K562 (cell line): ENCODE measurements around the gene PRLH. TPM values are rescaled to one million over a fixed set of nuclear protein-coding genes. Genes with fewer than 3 reads are reported as not detected.

ENCODE experiments used
- ATAC-seq: fragments of 200-7000 bp; cut with Tn5 transposase; 3 replicates; pipeline ENCODE4 v1.9.1; 2020; ENCODE audit warnings: moderate library complexity
- BruUV-seq: library from RNA; stranded (reverse); fragments of 400-500 nt; replicated peaks from 2 replicates; lab custom pipeline; 2021; lab: Mats Ljungman, UMichigan
- CTCF ChIA-PET: fragments of 300-600 bp; formaldehyde crosslinking; extraction: SDS; loops from one replicate; lab custom pipeline; 2021; ENCODE audit warnings: low intra/inter-chr PET ratio; lab: Yijun Ruan, JAX
- POLR2A ChIA-PET: fragments of 300-600, 350-650 bp; sonication (Branson Sonifier 250); formaldehyde crosslinking; extraction: SDS; loops from one replicate; lab custom pipeline; 2021; ENCODE audit warnings: antibody characterized with exemption, inconsistent platforms; lab: Yijun Ruan, JAX
- DNase-seq, 4 experiments: peaks; one replicate each; pipeline versions ENCODE4 v3.0.0 to v3.0.0-alpha.2; 2011 to 2018; ENCODE audit warnings: low spot score in 3 of 4, mixed read lengths in 3 of 4; ENCODE audit errors: extremely low read depth in 1 of 4
- FAIRE-seq: peaks from 2 replicates; lab custom pipeline; 2011; peaks lifted over from hg19 to GRCh38; lab: Jason Lieb, UNC
- H2AFZ ChIP-seq: 2 replicates; pipeline ENCODE4 v1.6.0; 2011; ENCODE audit warnings: low read depth, low read length, control low read depth, inconsistent platforms
- H3K27ac ChIP-seq: fragments of 200-600 bp; 3 replicates; pipeline ENCODE4 v1.8.0; 2011; ENCODE audit warnings: low read depth, mild to moderate bottlenecking, control low read depth, inconsistent platforms, low read length, moderate library complexity, mixed read lengths; ENCODE audit errors: extremely low read depth
- H3K27me3 ChIP-seq, 2 experiments: fragments of 300-600 bp in 1 of 2; 2 replicates in 1 of 2; 3 replicates in 1 of 2; pipeline versions ENCODE4 v1.6.0 to v1.8.0; 2011; ENCODE audit warnings: inconsistent platforms in 2 of 2, low read length in 2 of 2, mild to moderate bottlenecking in 1 of 2, mixed read lengths in 1 of 2, moderate library complexity in 1 of 2; ENCODE audit not compliant: control insufficient read depth in 2 of 2, insufficient read depth in 2 of 2
- H3K36me3 ChIP-seq: fragments of 300-600 bp; 3 replicates; pipeline ENCODE4 v1.8.0; 2011; ENCODE audit warnings: mild to moderate bottlenecking, low read length, inconsistent platforms; ENCODE audit not compliant: control insufficient read depth, insufficient read depth
- H3K4me1 ChIP-seq, 2 experiments: fragments of 200-600 bp in 1 of 2; replicated peaks in 1 of 2; 2 replicates in 1 of 2; 3 replicates in 1 of 2; pipeline versions ENCODE4 v1.5.1 to v1.8.0; 2011; ENCODE audit warnings: inconsistent platforms in 2 of 2, low read length in 2 of 2, mild to moderate bottlenecking in 1 of 2, mixed read lengths in 1 of 2, moderate library complexity in 1 of 2; ENCODE audit not compliant: control insufficient read depth in 2 of 2, insufficient read depth in 2 of 2
- H3K4me2 ChIP-seq: 2 replicates; pipeline ENCODE4 v1.6.1; 2011; ENCODE audit warnings: low read length, control low read depth, inconsistent platforms, mixed read lengths; ENCODE audit not compliant: insufficient read depth
- H3K4me3 ChIP-seq: fragments of 200-600 bp; sonication (generic), shearing (Covaris generic); 2 replicates; pipeline ENCODE4 v1.5.1; 2016; ENCODE audit warnings: control low read depth, inconsistent platforms
- H3K79me2 ChIP-seq: fragments of 200-600 bp; 3 replicates; pipeline ENCODE4 v1.8.0; 2011; ENCODE audit warnings: low read length, inconsistent platforms; ENCODE audit not compliant: control insufficient read depth, insufficient read depth
- H3K9ac ChIP-seq, 2 experiments: 2 replicates each; pipeline versions ENCODE4 v1.6.0 to v1.6.1; 2011; ENCODE audit warnings: low read depth in 2 of 2, low read length in 2 of 2, control low read depth in 1 of 2, inconsistent platforms in 1 of 2, mild to moderate bottlenecking in 1 of 2, mixed read lengths in 1 of 2; ENCODE audit not compliant: insufficient read depth in 1 of 2
- H3K9me1 ChIP-seq: one replicate; pipeline ENCODE4 v1.6.0; 2011; ENCODE audit warnings: inconsistent platforms, mild to moderate bottlenecking, low read length, moderate library complexity; ENCODE audit not compliant: control insufficient read depth, insufficient read depth
- H3K9me3 ChIP-seq: replicated peaks from 2 replicates; pipeline ENCODE4 v1.5.1; 2011; ENCODE audit warnings: low read depth, low read length, inconsistent platforms; ENCODE audit not compliant: control insufficient read depth, insufficient read depth
- H4K20me1 ChIP-seq: replicated peaks from 2 replicates; pipeline ENCODE4 v1.6.1; 2011; ENCODE audit warnings: low read length, inconsistent platforms, mixed read lengths; ENCODE audit not compliant: control insufficient read depth, insufficient read depth
- ARNT ChIP-seq, 2 experiments: fragments of 450-650 bp; IDR thresholded peaks; 2 replicates each; pipeline ENCODE4 v1.6.1; 2016; ENCODE audit warnings: mild to moderate bottlenecking in 1 of 2
- BMI1 ChIP-seq: fragments of 150-350 bp; IDR thresholded peaks from 2 replicates; pipeline ENCODE4 v1.6.1; 2014; ENCODE audit warnings: low read length
- CREBBP ChIP-seq: IDR thresholded peaks from one replicate; pipeline ENCODE4 v1.6.1; 2012; ENCODE audit warnings: low read depth, mild to moderate bottlenecking, control low read depth, inconsistent platforms, low read length
- ESRRA ChIP-seq: fragments of 450-650 bp; IDR thresholded peaks from 2 replicates; pipeline ENCODE4 v1.6.1; 2014; ENCODE audit warnings: low read depth, mild to moderate bottlenecking, moderate library complexity, borderline replicate concordance
- HMG20B ChIP-seq: fragments of 250-450 bp; sonication (Bioruptor Pico); IDR thresholded peaks from 2 replicates; pipeline ENCODE4 v1.5.0; 2021; ENCODE audit warnings: mild to moderate bottlenecking
- HMGXB4 ChIP-seq: sonication (generic); formaldehyde crosslinking; IDR thresholded peaks from 2 replicates; pipeline ENCODE4 v1.8.1; 2023; ENCODE audit warnings: mild to moderate bottlenecking, missing genetic modification reagents
- MECOM ChIP-seq: fragments of 250-450 bp; sonication (Bioruptor Pico); IDR thresholded peaks from 2 replicates; pipeline ENCODE4 v1.8.0; 2022; ENCODE audit warnings: inconsistent platforms
- MEIS2 ChIP-seq: fragments of 450-650 bp; IDR thresholded peaks from 2 replicates; pipeline ENCODE4 v1.6.1; 2014; ENCODE audit warnings: mild to moderate bottlenecking; ENCODE audit not compliant: partially characterized antibody
- SMAD1 ChIP-seq: fragments of 150-350 bp; IDR thresholded peaks from 2 replicates; pipeline ENCODE4 v1.6.1; 2014; ENCODE audit warnings: low read length, low read depth; ENCODE audit not compliant: partially characterized antibody
- STAT5A ChIP-seq: IDR thresholded peaks from 2 replicates; pipeline ENCODE4 v1.6.1; 2012; ENCODE audit warnings: low read length, inconsistent platforms, borderline replicate concordance
- STAT5B ChIP-seq: fragments of 250-450 bp; sonication (Bioruptor Pico); IDR thresholded peaks from 2 replicates; pipeline ENCODE4 v1.8.0; 2021; ENCODE audit warnings: mild to moderate bottlenecking, inconsistent platforms
- ZNF175 ChIP-seq: fragments of 200-800 bp; sonication (Bioruptor generic); IDR thresholded peaks from 2 replicates; pipeline ENCODE4 v1.6.1; 2016; ENCODE audit warnings: low read depth, mild to moderate bottlenecking, missing genetic modification characterization, missing compliant biosample characterization
- WGBS: fragments of 100-300 bp; shearing (Covaris generic); methylation state at CpG from one replicate; pipeline ENCODE4 v1.1.6; 2016; ENCODE audit warnings: low coverage, mixed read lengths; ENCODE audit not compliant: insufficient coverage; ENCODE audit errors: missing lambda C conversion rate; 5-methylcytosine and 5-hydroxymethylcytosine counted together
- in situ Hi-C: fragments of 300-500 bp; cut with MboI; formaldehyde crosslinking; loops from 4 replicates; pipeline ENCODE4 v1.15.0; 2018; ENCODE audit warnings: inconsistent platforms, mixed read lengths
- intact Hi-C: fragments of 100-400 bp; cut with micrococcal nuclease; formaldehyde crosslinking; loops from 2 replicates; pipeline ENCODE4 v1.14.2; 2022
- polyA plus RNA-seq, 8 experiments: library from polyadenylated mRNA; depleted of rRNA in 4 of 8; stranded (reverse) in 5 of 8; unstranded in 3 of 8; fragments of >200 nt; fragmentation: Nextera tagmentation in 2 of 8; fragmentation: Illumina TruSeq in 1 of 8; extraction: Ambion mirVana in 2 of 8; extraction: Trizol in 1 of 8; gene quantifications; 2 replicates each; pipeline versions ENCODE4 v1.2.1 to v1.2.3, GENCODE V29; 2011 to 2014; ENCODE audit warnings: inconsistent platforms in 1 of 8, missing spikeins in 1 of 8
- total RNA-seq, 7 experiments: library from RNA; depleted of rRNA in 6 of 7; stranded (reverse); fragments of >200 nt in 6 of 7; fragmentation: Illumina TruSeq in 2 of 7; extraction: Trizol in 2 of 7; gene quantifications; 2 replicates each; pipeline versions ENCODE4 v1.2.1 to v1.2.3, GENCODE V29; 2011 to 2021; ENCODE audit warnings: low replicate concordance in 1 of 7
- TF ChIP-seq, protein P1 (sequence below): fragments of 250-450 bp; sonication (Bioruptor Pico); IDR thresholded peaks from 2 replicates; pipeline ENCODE4 v1.4.0; 2020; ENCODE audit warnings: mild to moderate bottlenecking, moderate library complexity

The PRLH gene
- total and polyA plus RNA-seq, 9 of the 15 experiments (the other 6 are each of a cell fraction or from before 2014, with no cell fraction given) = not detected

GRCh38 chr2:237585590-237586221, 19.3 kb downstream of the PRLH start:
- no peaks in the 10 kb centered on the region for H3K9me1 ChIP-seq
- intact Hi-C loops = loop anchor here (10.0 kb wide), 1 partner anchor 159 kb away; no protein-coding TSS in a partner anchor
- CTCF ChIA-PET = no interaction called here
- H3K4me2 ChIP-seq = no peak overlapping the region
- no peak overlapping the region for H3K27ac ChIP-seq
- FAIRE-seq (no peak), ATAC-seq (no peak), DNase-seq (no peak)
- H3K4me1 ChIP-seq = peaks cover 0 to 5% of the 10 kb centered on the region in 2 experiments; a peak in 1 of 5 replicates
- no peak overlapping the region for H3K9ac ChIP-seq
- no peaks in the 10 kb centered on the region for H3K36me3 ChIP-seq
- no peaks in the 10 kb centered on the region for H3K79me2 ChIP-seq
- POLR2A ChIA-PET = interaction anchor here (0.7 kb wide), 1 partner anchor 73 kb away, joined by 4 read pairs; no protein-coding TSS in a partner anchor
- H4K20me1 ChIP-seq = no peaks in the 10 kb centered on the region
- in situ Hi-C loops = no loop called here
- no peaks in the 10 kb centered on the region for H3K9me3 ChIP-seq
- WGBS = 6% methylated on average over 5 of the region's 15 CpGs
- H3K27me3 ChIP-seq = peaks cover 2 to 40% of the 10 kb centered on the region in 2 experiments; a peak in 3 of 5 replicates
- no peak overlapping the region for H2AFZ ChIP-seq
- H3K4me3 ChIP-seq = no peak overlapping the region
- no TSS peak for BruUV-seq
- TF ChIP-seq STAT5A (no peak), CREBBP (no peak), BMI1 (no peak), MECOM (no peak), ESRRA (no peak), ZNF175 (CRISPR knock-in tag) (no peak), STAT5B (CRISPR knock-in tag) (no peak), MEIS2 (no peak), HMG20B (CRISPR knock-in tag) (no peak), HMGXB4 (CRISPR knock-in tag) (no peak), ARNT (IDR thresholded peaks at IDR 0.05) (no peak), SMAD1 (no peak)
- TF ChIP-seq, protein P1, sequence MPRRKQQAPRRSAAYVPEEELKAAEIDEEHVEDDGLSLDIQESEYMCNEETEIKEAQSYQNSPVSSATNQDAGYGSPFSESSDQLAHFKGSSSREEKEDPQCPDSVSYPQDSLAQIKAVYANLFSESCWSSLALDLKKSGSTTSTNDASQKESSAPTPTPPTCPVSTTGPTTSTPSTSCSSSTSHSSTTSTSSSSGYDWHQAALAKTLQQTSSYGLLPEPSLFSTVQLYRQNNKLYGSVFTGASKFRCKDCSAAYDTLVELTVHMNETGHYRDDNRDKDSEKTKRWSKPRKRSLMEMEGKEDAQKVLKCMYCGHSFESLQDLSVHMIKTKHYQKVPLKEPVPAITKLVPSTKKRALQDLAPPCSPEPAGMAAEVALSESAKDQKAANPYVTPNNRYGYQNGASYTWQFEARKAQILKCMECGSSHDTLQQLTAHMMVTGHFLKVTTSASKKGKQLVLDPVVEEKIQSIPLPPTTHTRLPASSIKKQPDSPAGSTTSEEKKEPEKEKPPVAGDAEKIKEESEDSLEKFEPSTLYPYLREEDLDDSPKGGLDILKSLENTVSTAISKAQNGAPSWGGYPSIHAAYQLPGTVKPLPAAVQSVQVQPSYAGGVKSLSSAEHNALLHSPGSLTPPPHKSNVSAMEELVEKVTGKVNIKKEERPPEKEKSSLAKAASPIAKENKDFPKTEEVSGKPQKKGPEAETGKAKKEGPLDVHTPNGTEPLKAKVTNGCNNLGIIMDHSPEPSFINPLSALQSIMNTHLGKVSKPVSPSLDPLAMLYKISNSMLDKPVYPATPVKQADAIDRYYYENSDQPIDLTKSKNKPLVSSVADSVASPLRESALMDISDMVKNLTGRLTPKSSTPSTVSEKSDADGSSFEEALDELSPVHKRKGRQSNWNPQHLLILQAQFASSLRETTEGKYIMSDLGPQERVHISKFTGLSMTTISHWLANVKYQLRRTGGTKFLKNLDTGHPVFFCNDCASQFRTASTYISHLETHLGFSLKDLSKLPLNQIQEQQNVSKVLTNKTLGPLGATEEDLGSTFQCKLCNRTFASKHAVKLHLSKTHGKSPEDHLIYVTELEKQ (CRISPR knock-in tag) = no peak
